Erythroblast (primary cell): Measurements from ENCODE around the gene TCHH.

Source experiments
- GATA1 ChIP-seq: IDR thresholded peaks from 2 replicates; pipeline ENCODE4 v1.6.1; 2011; ENCODE audit warnings: low read depth, mild to moderate bottlenecking, control low read depth, low read length, moderate library complexity
- POLR2A ChIP-seq: IDR thresholded peaks from 2 replicates; pipeline ENCODE4 v1.6.1; 2011; ENCODE audit warnings: mild to moderate bottlenecking, low read length

GRCh38 chr1:152061952-152062351, 53.3 kb downstream of the TCHH start:
- TF ChIP-seq POLR2A, result no peak
- no peak for TF ChIP-seq GATA1
